HEK293 (cell line): ENCODE data around the gene PDZRN4.

ENCODE experiments used
- CTCF ChIP-seq: fragments of 450-650 bp; formaldehyde crosslinking; IDR thresholded peaks from 2 replicates; pipeline ENCODE4 v1.5.1; 2016; ENCODE audit warnings: missing biosample characterization, missing genetic modification characterization
- KLF17 ChIP-seq: fragments of 450-650 bp; formaldehyde crosslinking; IDR thresholded peaks from 2 replicates; pipeline ENCODE4 v1.5.1; 2016; ENCODE audit warnings: missing biosample characterization, missing genetic modification characterization
- PBX3 ChIP-seq: sonication (generic); formaldehyde crosslinking; IDR thresholded peaks from 2 replicates; pipeline ENCODE4 v1.8.1; 2022; ENCODE audit warnings: mild to moderate bottlenecking, moderate library complexity, missing genetic modification reagents
- ZBTB44 ChIP-seq: fragments of 450-650 bp; IDR thresholded peaks from 2 replicates; pipeline ENCODE4 v1.5.1; 2018; ENCODE audit warnings: missing biosample characterization, mild to moderate bottlenecking, missing genetic modification characterization
- ZEB2 ChIP-seq: fragments of 450-650 bp; formaldehyde crosslinking; IDR thresholded peaks from 2 replicates; pipeline ENCODE4 v1.5.1; 2016; ENCODE audit warnings: missing biosample characterization, missing genetic modification characterization
- ZNF133 ChIP-seq: fragments of 450-650 bp; formaldehyde crosslinking; IDR thresholded peaks from 2 replicates; pipeline ENCODE4 v1.5.1; 2016; ENCODE audit warnings: missing biosample characterization, missing genetic modification characterization
- ZNF645 ChIP-seq: fragments of 450-650 bp; formaldehyde crosslinking; IDR thresholded peaks from 2 replicates; pipeline ENCODE4; 2016; ENCODE audit warnings: missing biosample characterization, missing genetic modification characterization
- ZNF701 ChIP-seq: fragments of 450-650 bp; formaldehyde crosslinking; IDR thresholded peaks from 2 replicates; pipeline ENCODE4 v1.5.1; 2016; ENCODE audit warnings: missing biosample characterization, missing genetic modification characterization

GRCh38 chr12:41514021-41514777 is 326.1 kb downstream of the PDZRN4 start:
- no peak for TF ChIP-seq CTCF (tag by site-specific recombination)
- TF ChIP-seq ZNF645 (tag by site-specific recombination): no peak
- TF ChIP-seq PBX3: no peak
- TF ChIP-seq ZEB2: no peak
- no peak for TF ChIP-seq ZBTB44 (tag by site-specific recombination)
- TF ChIP-seq KLF17 (tag by site-specific recombination): no peak
- no peak for TF ChIP-seq ZNF701 (tag by site-specific recombination)
- no peak for TF ChIP-seq ZNF133 (tag by site-specific recombination)
